Measurements from ENCODE around the gene PNP.

Gene PNP

GRCh38 chr14:20455355-20456300 lies 13.6 kb upstream of the PNP start:
- DNase-seq = no peak

- no peak for DNase-seq
These were observed 12.2 kb upstream of the PNP start for GRCh38 chr14:20456971-20457370.

GRCh38 chr14:20458031-20458789 lies 11.0 kb upstream of the PNP start:
- DNase-seq = no peak

GRCh38 chr14:20460458-20461224 lies 8.6 kb upstream of the PNP start:
- DNase-seq = peak; percentile 47

- peak; percentile 96 for DNase-seq
These were observed 7.7 kb upstream of the PNP start, which contains the start of gene PIP4P1 for GRCh38 chr14:20461225-20462141. TSS of gene PIP4P1 (minus strand) at chr14:20461434. CDS start at chr14:20461325, 109 bp downstream.

- DNase-seq = no peak
These were observed 403 bp upstream of the PNP start for GRCh38 chr14:20468764-20469241.

GRCh38 chr14:20469890-20470602 lies 840 bp downstream of the PNP start:
- DNase-seq = peak; percentile 50

GRCh38 chr14:20470603-20470901 lies 1.3 kb downstream of the PNP start:
- no peak for DNase-seq

GRCh38 chr14:20472536-20473169 lies 3.4 kb downstream of the PNP start:
- no peak for DNase-seq

GRCh38 chr14:20476776-20477175 lies 7.6 kb downstream of the PNP start:
- DNase-seq = no peak

- DNase-seq = no peak
These were observed 8.1 kb downstream of the PNP start for GRCh38 chr14:20477211-20477876.

- no peak for DNase-seq
These were observed 9.7 kb downstream of the PNP start for GRCh38 chr14:20478894-20479293.

- DNase-seq = no peak
These were observed 13.2 kb downstream of the PNP start for GRCh38 chr14:20482382-20482781.

- DNase-seq = no peak
These were observed 16.7 kb downstream of the PNP start for GRCh38 chr14:20485900-20486299.

- no peak for DNase-seq
These were observed 17.6 kb downstream of the PNP start for GRCh38 chr14:20486684-20487395.

GRCh38 chr14:20487396-20487725 lies 18.2 kb downstream of the PNP start:
- DNase-seq = no peak

GRCh38 chr14:20489093-20489994 lies 20.1 kb downstream of the PNP start:
- no peak for DNase-seq

- no peak for DNase-seq
These were observed 21.4 kb downstream of the PNP start for GRCh38 chr14:20490563-20490962.

GRCh38 chr14:20492486-20492885 lies 23.3 kb downstream of the PNP start:
- DNase-seq = no peak
